Upper lobe of left lung (tissue), 6 donors: Measurements from ENCODE around the gene TBC1D5. TPM values are rescaled to one million over a fixed set of nuclear protein-coding genes. Genes with fewer than 3 reads are reported as not detected.
"Not testable (repeated sequence)": the region's sequence is repeated elsewhere in the genome, so short reads cannot be mapped to it uniquely, and the experiment has no call there.

Experiments
- ATAC-seq, 2 donors: fragments of 200-7000 bp; cut with Tn5 transposase; one replicate each; pipeline ENCODE4 v1.9.1; 2022; ENCODE audit warnings: mild to moderate bottlenecking in 2 of 2, moderate library complexity in 2 of 2; ENCODE audit not compliant: low FRiP score in 2 of 2
- DNase-seq, 2 donors: peaks; one replicate each; pipeline ENCODE4 v3.0.0-alpha.2; 2019 to 2020
- H3K27ac ChIP-seq, 4 donors: fragments of 200-600 bp; sonication (generic); one replicate each; pipeline ENCODE4 v1.5.1; 2016 to 2019
- H3K27me3 ChIP-seq, 4 donors: fragments of 200-600 bp; sonication (generic); one replicate each; pipeline ENCODE4 v1.5.1; 2017 to 2019
- H3K36me3 ChIP-seq, 4 donors: fragments of 200-600 bp; sonication (generic); one replicate each; pipeline ENCODE4 v1.5.1; 2016 to 2019
- H3K4me1 ChIP-seq, 4 donors: fragments of 200-600 bp; sonication (generic); one replicate each; pipeline ENCODE4 v1.5.1; 2018 to 2019
- H3K4me3 ChIP-seq, 4 donors: fragments of 200-600 bp; sonication (generic); one replicate each; pipeline ENCODE4 v1.5.1; 2017 to 2019; ENCODE audit warnings: mild to moderate bottlenecking in 2 of 4, moderate library complexity in 1 of 4
- H3K9me3 ChIP-seq, 4 donors: fragments of 200-600 bp; sonication (generic); one replicate each; pipeline ENCODE4 v1.5.1; 2018 to 2019
- EP300 ChIP-seq, 4 donors: sonication (generic); formaldehyde crosslinking; IDR thresholded peaks; one replicate each; pipeline ENCODE4 v1.5.1; 2017; ENCODE audit warnings: antibody characterized with exemption in 4 of 4, control low read depth in 2 of 4
- POLR2A ChIP-seq, 4 donors: fragments of 450-650 bp; IDR thresholded peaks; one replicate each; pipeline ENCODE4 v1.5.1; 2016 to 2017; ENCODE audit warnings: antibody characterized with exemption in 4 of 4, mild to moderate bottlenecking in 2 of 4
- POLR2AphosphoS5 ChIP-seq, 2 donors: sonication (generic); formaldehyde crosslinking; IDR thresholded peaks; one replicate each; pipeline ENCODE4 v1.5.1; 2017; ENCODE audit warnings: antibody characterized with exemption in 2 of 2
- WGBS, 2 donors: methylation state at CpG; one replicate each; pipeline ENCODE4 v1.1.5; 2017 to 2018; 5-methylcytosine and 5-hydroxymethylcytosine counted together
- total RNA-seq, 6 donors: library from RNA; depleted of rRNA in 4 of 6; stranded (reverse); fragments of >200 nt in 4 of 6; gene quantifications; one replicate each; pipeline versions ENCODE4 v1.1.0 to v1.2.1, GENCODE V29; 2016 to 2021
- TF ChIP-seq, protein P1 (sequence below), 6 experiments: fragments of 450-650 bp in 4 of 6; fragments of 200-600 bp in 2 of 6; sonication (generic) in 2 of 6; IDR thresholded peaks; one replicate each; pipeline ENCODE4 v1.5.1; 2016 to 2019; ENCODE audit warnings: antibody characterized with exemption in 6 of 6
- donor health status: DM: no; HTN: no; CAD: no; lungs with moderate emphysema.
- donor health status: DM: no; HTN: yes; CAD: no; lungs with severe emphysema.

Gene TBC1D5
- total RNA-seq, 6 donors from 2014 or later, result 53.0 to 135 (median 63.3) TPM

DNA sequence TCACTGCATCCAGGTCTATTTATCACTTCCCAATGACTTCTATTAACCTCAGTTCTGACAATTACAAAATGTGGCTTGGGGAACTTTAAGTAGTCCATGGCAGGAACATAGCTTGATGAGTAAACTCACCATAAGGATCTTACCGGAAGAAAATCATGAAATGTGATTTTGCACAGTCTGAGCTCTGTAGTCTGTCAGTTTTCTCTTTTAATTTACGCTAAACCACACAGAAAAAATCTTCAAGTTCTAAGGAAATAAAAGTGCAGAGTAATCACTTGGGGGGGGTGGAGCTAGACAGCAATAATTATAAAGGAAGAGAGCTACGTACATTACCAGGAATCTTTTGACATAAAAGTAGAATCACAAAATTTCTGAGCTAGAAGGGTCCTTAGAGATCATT is 9.2 kb downstream of the TBC1D5 start:
- Histone ChIP-seq H3K36me3 (no peaks in the 10 kb centered on the region), H3K9me3 (no peaks in the 10 kb centered on the region), H3K27me3 (no peaks in the 10 kb centered on the region), H3K4me1 (peaks cover 0 to 4% (median 0%) of the 10 kb centered on the region in 4 donors), H3K27ac (peak overlapping the region in 1 of 4 donors; percentile 28), H3K4me3 (no peak overlapping the region)
- 65 to 72% methylated on average over 3 of the region's 3 CpGs for WGBS, 2 donors
- TF ChIP-seq, protein P1, sequence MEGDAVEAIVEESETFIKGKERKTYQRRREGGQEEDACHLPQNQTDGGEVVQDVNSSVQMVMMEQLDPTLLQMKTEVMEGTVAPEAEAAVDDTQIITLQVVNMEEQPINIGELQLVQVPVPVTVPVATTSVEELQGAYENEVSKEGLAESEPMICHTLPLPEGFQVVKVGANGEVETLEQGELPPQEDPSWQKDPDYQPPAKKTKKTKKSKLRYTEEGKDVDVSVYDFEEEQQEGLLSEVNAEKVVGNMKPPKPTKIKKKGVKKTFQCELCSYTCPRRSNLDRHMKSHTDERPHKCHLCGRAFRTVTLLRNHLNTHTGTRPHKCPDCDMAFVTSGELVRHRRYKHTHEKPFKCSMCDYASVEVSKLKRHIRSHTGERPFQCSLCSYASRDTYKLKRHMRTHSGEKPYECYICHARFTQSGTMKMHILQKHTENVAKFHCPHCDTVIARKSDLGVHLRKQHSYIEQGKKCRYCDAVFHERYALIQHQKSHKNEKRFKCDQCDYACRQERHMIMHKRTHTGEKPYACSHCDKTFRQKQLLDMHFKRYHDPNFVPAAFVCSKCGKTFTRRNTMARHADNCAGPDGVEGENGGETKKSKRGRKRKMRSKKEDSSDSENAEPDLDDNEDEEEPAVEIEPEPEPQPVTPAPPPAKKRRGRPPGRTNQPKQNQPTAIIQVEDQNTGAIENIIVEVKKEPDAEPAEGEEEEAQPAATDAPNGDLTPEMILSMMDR (IDR thresholded peaks at IDR 0.05), result no peak
- TF ChIP-seq POLR2AphosphoS5 (IDR thresholded peaks at IDR 0.05) (no peak), POLR2A (IDR thresholded peaks at IDR 0.05) (no peak), EP300 (IDR thresholded peaks at IDR 0.05) (no peak)
- ATAC-seq (no peak), DNase-seq (no peak)

DNA sequence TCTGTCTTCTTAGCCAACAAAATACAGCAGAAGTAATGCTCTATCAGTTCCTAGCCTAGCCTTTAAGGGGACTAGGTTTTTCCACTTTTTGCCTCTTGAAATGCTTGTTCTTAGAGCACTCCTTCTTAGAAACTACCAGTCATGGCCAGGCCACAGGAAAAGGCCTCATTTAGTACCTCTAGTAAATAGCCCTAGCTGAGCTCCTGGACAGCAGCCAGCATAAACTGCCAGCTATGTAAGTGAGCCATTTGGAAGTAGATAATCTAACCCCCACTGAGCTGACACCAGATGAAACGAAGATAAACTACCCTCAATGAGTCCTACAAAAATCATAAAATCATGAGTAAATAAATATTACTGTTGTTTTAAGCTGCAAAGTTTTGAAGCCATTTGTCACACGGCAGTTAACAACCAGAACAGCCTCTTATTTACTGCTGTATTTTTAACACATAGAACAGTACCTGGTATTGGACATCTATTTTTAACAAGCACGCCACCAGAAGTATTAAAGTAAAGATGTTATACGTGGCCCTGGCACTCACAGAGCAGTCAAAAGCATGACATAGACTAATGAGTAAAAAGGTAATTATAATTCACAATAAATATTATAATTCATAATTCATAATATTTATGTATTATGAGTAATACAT is 12.0 kb downstream of the TBC1D5 start:
- Histone ChIP-seq H3K4me1 (peaks cover 0 to 4% (median 0%) of the 10 kb centered on the region in 4 donors), H3K27me3 (no peaks in the 10 kb centered on the region), H3K36me3 (peaks cover 0 to 11% (median 0%) of the 10 kb centered on the region in 4 donors), H3K9me3 (no peaks in the 10 kb centered on the region), H3K27ac (no peak overlapping the region), H3K4me3 (no peak overlapping the region)
- TF ChIP-seq POLR2A (IDR thresholded peaks at IDR 0.05), result no peak
- TF ChIP-seq EP300 (IDR thresholded peaks at IDR 0.05), result no peak
- TF ChIP-seq POLR2AphosphoS5 (IDR thresholded peaks at IDR 0.05), result no peak
- TF ChIP-seq, protein P1 (IDR thresholded peaks at IDR 0.05), result no peak
- DNase-seq, result peak in 1 of 2 donors; percentile 56
- WGBS, 2 donors, result 75 to 81% methylated on average over 4 of the region's 4 CpGs
- ATAC-seq, result no peak

DNA sequence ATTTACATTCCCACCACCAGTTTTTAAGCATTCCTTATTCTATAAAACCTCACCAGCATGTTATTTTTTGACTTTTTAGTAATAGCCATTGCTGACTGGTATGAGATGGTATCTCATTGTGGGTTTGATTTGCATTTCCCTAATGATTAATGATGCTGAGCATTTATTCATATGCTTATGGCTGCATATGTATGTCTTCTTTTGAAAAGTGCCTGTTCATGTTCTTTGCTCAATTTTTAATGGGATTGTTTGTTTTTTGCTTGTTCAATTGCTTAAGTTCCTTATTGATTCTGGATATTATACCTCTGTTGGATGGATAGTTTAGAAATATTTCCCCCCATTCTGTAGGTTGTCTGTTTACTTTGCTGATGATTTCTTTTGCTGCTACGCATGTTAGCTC is 16.1 kb downstream of the TBC1D5 start:
- Histone ChIP-seq H3K36me3 (peaks cover 0 to 12% (median 0%) of the 10 kb centered on the region in 4 donors), H3K4me3 (no peak overlapping the region), H3K27ac (no peak overlapping the region), H3K27me3 (no peaks in the 10 kb centered on the region), H3K9me3 (no peaks in the 10 kb centered on the region), H3K4me1 (no peaks in the 10 kb centered on the region)
- no peak for DNase-seq
- TF ChIP-seq EP300 (IDR thresholded peaks at IDR 0.05) (no peak), POLR2A (IDR thresholded peaks at IDR 0.05) (no peak), POLR2AphosphoS5 (IDR thresholded peaks at IDR 0.05) (no peak)
- TF ChIP-seq, protein P1 (IDR thresholded peaks at IDR 0.05), result no peak
- ATAC-seq, result no peak
- WGBS, 2 donors, result 96 to 100% methylated on average over 1 of the region's 1 CpG

DNA sequence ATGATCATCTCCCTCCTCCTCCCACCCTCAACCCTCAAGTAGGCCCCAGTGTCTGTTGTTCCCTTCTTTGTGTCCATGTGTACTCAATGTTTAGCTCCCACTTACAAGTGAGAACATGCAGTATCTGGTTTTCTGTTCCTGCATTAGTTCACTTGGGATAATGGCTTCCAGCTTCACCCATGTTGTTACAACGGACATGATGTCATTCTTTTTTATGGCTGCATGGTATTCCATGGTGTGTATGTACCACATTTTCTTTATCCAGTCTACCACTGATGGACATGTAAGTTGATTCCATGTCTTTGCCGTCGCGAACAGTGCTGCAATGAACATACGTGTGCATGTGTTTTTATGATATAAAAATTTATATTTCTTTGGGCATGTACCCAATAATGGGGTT is 16.6 kb downstream of the TBC1D5 start:
- DNase-seq, H3K4me3 ChIP-seq, H3K9me3 ChIP-seq, H3K27ac ChIP-seq, ATAC-seq, H3K4me1 ChIP-seq, H3K27me3 ChIP-seq: not testable (repeated sequence)
- H3K36me3 ChIP-seq, result peaks cover 0 to 12% (median 0%) of the 10 kb centered on the region in 4 donors
- WGBS, 2 donors, result 98 to 99% methylated on average over 5 of the region's 5 CpGs

DNA sequence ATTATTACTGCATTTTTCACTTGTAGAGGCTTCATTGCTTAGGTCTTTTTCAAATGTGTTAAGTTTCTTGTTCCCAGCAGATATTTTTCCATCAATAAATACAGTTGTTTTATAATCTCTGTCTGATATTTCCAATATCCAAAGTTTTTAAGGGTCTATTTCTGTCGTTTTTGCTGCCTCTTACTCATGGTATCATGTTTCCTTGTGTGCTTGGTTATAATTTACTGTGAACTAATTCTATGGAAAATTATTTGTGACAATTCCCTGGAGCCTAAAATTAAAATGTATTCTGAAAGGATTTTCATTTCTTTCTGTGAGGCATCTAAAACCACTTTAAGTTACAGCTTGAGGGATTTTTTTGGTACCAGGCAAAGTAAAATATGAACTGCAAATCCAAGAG is 17.5 kb downstream of the TBC1D5 start:
- no peaks in the 10 kb centered on the region for H3K27me3 ChIP-seq
- no peak for DNase-seq
- H3K4me1 ChIP-seq, result peaks cover 0 to 5% (median 1%) of the 10 kb centered on the region in 4 donors
- no peak for ATAC-seq
- no peak overlapping the region for H3K4me3 ChIP-seq
- no peaks in the 10 kb centered on the region for H3K9me3 ChIP-seq
- 91 to 92% methylated on average over 1 of the region's 1 CpG for WGBS, 2 donors
- TF ChIP-seq, protein P1 (IDR thresholded peaks at IDR 0.05), result no peak
- TF ChIP-seq EP300 (IDR thresholded peaks at IDR 0.05) (no peak), POLR2AphosphoS5 (IDR thresholded peaks at IDR 0.05) (no peak)
- no peak overlapping the region for H3K27ac ChIP-seq
- peaks cover 0 to 12% (median 0%) of the 10 kb centered on the region in 4 donors for H3K36me3 ChIP-seq
